Measurements from ENCODE around the gene FRS2.

- no peak for TF ChIP-seq CTCF (IDR thresholded peaks at IDR 0.05; ENCODE audit: low read length)
- TF ChIP-seq EZH2 (optimal IDR thresholded peaks at IDR 0.05; ENCODE audit: low read depth, low read length): no peak
- TF ChIP-seq EZH2phosphoT487 (IDR thresholded peaks at IDR 0.05; ENCODE audit: low read length): no peak
Measured at GRCh38 chr12:69437073-69437472, 33.1 kb upstream of the FRS2 start.

All from MM.1S (cell line).